Parathyroid adenoma (tissue), 2 donors: Measurements from ENCODE around the gene OSGEP.
"Not testable (repeated sequence)": the region's sequence is repeated elsewhere in the genome, so short reads cannot be mapped to it uniquely, and the experiment has no call there.

Experiments used
- H2AFZ ChIP-seq: fragments of 300-600 bp; sonication (generic); one replicate; pipeline ENCODE4 v1.7.0; 2017; ENCODE audit warnings: antibody characterized with exemption, mild to moderate bottlenecking
- H3K27ac ChIP-seq: fragments of 300-600 bp; sonication (generic); one replicate; pipeline ENCODE4 v1.7.0; 2017
- H3K27me3 ChIP-seq: fragments of 300-600 bp; sonication (generic); one replicate; pipeline ENCODE4 v1.7.0; 2017; ENCODE audit warnings: low read length; ENCODE audit not compliant: control insufficient read depth, insufficient read depth
- H3K36me3 ChIP-seq: fragments of 300-600 bp; sonication (generic); one replicate; pipeline ENCODE4 v1.7.0; 2017; ENCODE audit warnings: low read length; ENCODE audit not compliant: control insufficient read depth, insufficient read depth
- H3K4me1 ChIP-seq: fragments of 300-600 bp; sonication (generic); one replicate; pipeline ENCODE4 v1.7.0; 2017; ENCODE audit warnings: control low read depth
- H3K4me2 ChIP-seq: fragments of 300-600 bp; sonication (generic); one replicate; pipeline ENCODE4 v1.7.0; 2017; ENCODE audit warnings: low read length
- H3K4me3 ChIP-seq: fragments of 300-600 bp; sonication (generic); one replicate; pipeline ENCODE4 v1.7.0; 2017; ENCODE audit warnings: low read depth, low read length
- H3K79me2 ChIP-seq: fragments of 300-600 bp; sonication (generic); one replicate; pipeline ENCODE4 v1.7.0; 2017; ENCODE audit warnings: control low read depth
- H3K9ac ChIP-seq: fragments of 300-600 bp; sonication (generic); one replicate; pipeline ENCODE4 v1.7.0; 2017; ENCODE audit warnings: mild to moderate bottlenecking
- H3K9me3 ChIP-seq: fragments of 300-600 bp; sonication (generic); one replicate; pipeline ENCODE4 v1.7.0; 2017; ENCODE audit warnings: low read length; ENCODE audit not compliant: control insufficient read depth
- CTCF ChIP-seq: fragments of 300-600 bp; sonication (generic); IDR thresholded peaks from one replicate; pipeline ENCODE4 v1.7.0; 2017; ENCODE audit warnings: antibody characterized with exemption, mild to moderate bottlenecking
- donor health status: primary hyperparathyroidism.

Gene OSGEP

GRCh38 chr14:20456971-20457370, 2.4 kb upstream of the OSGEP start:
- Histone ChIP-seq H3K36me3 (no peaks in the 10 kb centered on the region), H3K4me3 (no peak overlapping the region), H3K9me3 (no peaks in the 10 kb centered on the region), H3K79me2 (peaks cover 6% of the 10 kb centered on the region), H3K4me1 (peaks cover 12% of the 10 kb centered on the region), H3K9ac (no peak overlapping the region), H2AFZ (no peak overlapping the region), H3K27ac (no peak overlapping the region), H3K27me3 (no peaks in the 10 kb centered on the region), H3K4me2 (no peak overlapping the region)
- TF ChIP-seq CTCF = no peak

GRCh38 chr14:20455355-20456300, 1.0 kb upstream of the OSGEP start:
- Histone ChIP-seq H3K79me2 (peaks cover 6% of the 10 kb centered on the region), H3K27me3 (no peaks in the 10 kb centered on the region), H3K36me3 (no peaks in the 10 kb centered on the region), H3K9ac (peak overlapping the region; percentile 65), H3K4me1 (peaks cover 12% of the 10 kb centered on the region), H3K4me3 (peak overlapping the region; percentile 69), H3K4me2 (peak overlapping the region; percentile 74), H3K27ac (peak overlapping the region; percentile 98), H2AFZ (peak overlapping the region; percentile 98), H3K9me3 (no peaks in the 10 kb centered on the region)
- no peak for TF ChIP-seq CTCF

GRCh38 chr14:20452831-20453230, 1.8 kb downstream of the OSGEP start:
- not testable (repeated sequence) for H3K9me3 ChIP-seq, H3K36me3 ChIP-seq, H3K4me3 ChIP-seq, H3K27ac ChIP-seq, H2AFZ ChIP-seq, H3K4me2 ChIP-seq, H3K27me3 ChIP-seq, H3K4me1 ChIP-seq, H3K79me2 ChIP-seq, H3K9ac ChIP-seq

GRCh38 chr14:20446889-20447288, 7.7 kb downstream of the OSGEP start:
- H3K27ac ChIP-seq = no peak overlapping the region
- no peaks in the 10 kb centered on the region for H3K36me3 ChIP-seq
- H3K4me1 ChIP-seq = no peaks in the 10 kb centered on the region
- no peak overlapping the region for H2AFZ ChIP-seq
- H3K79me2 ChIP-seq = no peaks in the 10 kb centered on the region
- no peak overlapping the region for H3K4me3 ChIP-seq
- H3K27me3 ChIP-seq = no peaks in the 10 kb centered on the region
- no peak overlapping the region for H3K9ac ChIP-seq
- TF ChIP-seq CTCF = no peak
- no peaks in the 10 kb centered on the region for H3K9me3 ChIP-seq
- H3K4me2 ChIP-seq = no peak overlapping the region

- H3K79me2 ChIP-seq, H3K9me3 ChIP-seq, H3K4me3 ChIP-seq, H2AFZ ChIP-seq, H3K27ac ChIP-seq, H3K4me1 ChIP-seq, H3K9ac ChIP-seq, H3K36me3 ChIP-seq, H3K4me2 ChIP-seq, H3K27me3 ChIP-seq: not testable (repeated sequence)
These were observed 11.0 kb downstream of the OSGEP start for GRCh38 chr14:20443650-20444049.
